HUES48 (cell line): Measurements from ENCODE around the gene SCAMP4.

Experiments
- H3K27ac ChIP-seq: one replicate; pipeline ENCODE4 v1.7.0; 2013; ENCODE audit warnings: low read depth, low read length, inconsistent platforms
- H3K27me3 ChIP-seq: 2 replicates; pipeline ENCODE4 v1.6.1; 2013; ENCODE audit warnings: mild to moderate bottlenecking, low read length; ENCODE audit not compliant: control insufficient read depth, insufficient read depth
- H3K36me3 ChIP-seq: 2 replicates; pipeline ENCODE4 v1.6.1; 2013; ENCODE audit warnings: low read length; ENCODE audit not compliant: control insufficient read depth, insufficient read depth
- H3K4me1 ChIP-seq: 2 replicates; pipeline ENCODE4 v1.6.1; 2013; ENCODE audit warnings: mild to moderate bottlenecking, low read length; ENCODE audit not compliant: control insufficient read depth, insufficient read depth
- H3K4me3 ChIP-seq: 2 replicates; pipeline ENCODE4 v1.5.1; 2013; ENCODE audit warnings: mild to moderate bottlenecking, low read depth, low read length
- H3K9ac ChIP-seq: 2 replicates; pipeline ENCODE4 v1.6.1; 2013; ENCODE audit warnings: mild to moderate bottlenecking, low read depth, low read length, moderate library complexity
- H3K9me3 ChIP-seq: 2 replicates; pipeline ENCODE4 v1.6.1; 2013; ENCODE audit warnings: low read length; ENCODE audit not compliant: control insufficient read depth, insufficient read depth

Gene SCAMP4

GRCh38 chr19:1954532-1954933 is 49.3 kb downstream of the SCAMP4 start:
- Histone ChIP-seq H3K27ac (no peak overlapping the region), H3K9ac (no peak overlapping the region), H3K4me3 (no peak overlapping the region), H3K36me3 (peaks cover 17% of the 10 kb centered on the region; the same call in 1 of the 2 replicates), H3K4me1 (no peaks in the 10 kb centered on the region; the same call in 1 of the 2 replicates), H3K27me3 (no peaks in the 10 kb centered on the region), H3K9me3 (no peaks in the 10 kb centered on the region)

GRCh38 chr19:1955171-1956121 is 50.2 kb downstream of the SCAMP4 start:
- Histone ChIP-seq H3K27me3 (no peaks in the 10 kb centered on the region), H3K4me1 (no peaks in the 10 kb centered on the region; the same call in 1 of the 2 replicates), H3K9ac (no peak overlapping the region), H3K36me3 (peaks cover 14% of the 10 kb centered on the region; the same call in 1 of the 2 replicates), H3K27ac (no peak overlapping the region), H3K9me3 (no peaks in the 10 kb centered on the region), H3K4me3 (no peak overlapping the region)

- H3K9ac ChIP-seq, result no peak overlapping the region
- no peaks in the 10 kb centered on the region; the same call in 1 of the 2 replicates for H3K4me1 ChIP-seq
- no peaks in the 10 kb centered on the region for H3K27me3 ChIP-seq
- no peak overlapping the region for H3K4me3 ChIP-seq
- no peaks in the 10 kb centered on the region for H3K9me3 ChIP-seq
- H3K36me3 ChIP-seq, result peaks cover 14% of the 10 kb centered on the region; the same call in 1 of the 2 replicates
- H3K27ac ChIP-seq, result no peak overlapping the region
Observed at GRCh38 chr19:1956122-1956494, 50.9 kb downstream of the SCAMP4 start.

GRCh38 chr19:1956868-1957492 is 51.8 kb downstream of the SCAMP4 start:
- Histone ChIP-seq H3K27ac (no peak overlapping the region), H3K9ac (no peak overlapping the region), H3K27me3 (no peaks in the 10 kb centered on the region), H3K9me3 (no peaks in the 10 kb centered on the region), H3K4me1 (no peaks in the 10 kb centered on the region; the same call in 1 of the 2 replicates), H3K36me3 (peaks cover 15% of the 10 kb centered on the region), H3K4me3 (no peak overlapping the region)

GRCh38 chr19:1957562-1958248 is 52.5 kb downstream of the SCAMP4 start:
- Histone ChIP-seq H3K36me3 (peaks cover 14% of the 10 kb centered on the region), H3K27me3 (no peaks in the 10 kb centered on the region), H3K27ac (no peak overlapping the region), H3K9me3 (no peaks in the 10 kb centered on the region), H3K9ac (no peak overlapping the region), H3K4me3 (no peak overlapping the region), H3K4me1 (no peaks in the 10 kb centered on the region; the same call in 1 of the 2 replicates)

- no peaks in the 10 kb centered on the region; the same call in 1 of the 2 replicates for H3K4me1 ChIP-seq
Observed at GRCh38 chr19:1959928-1960589, 54.9 kb downstream of the SCAMP4 start.

GRCh38 chr19:1961000-1961883 is 56.0 kb downstream of the SCAMP4 start:
- H3K27ac ChIP-seq, result no peak overlapping the region
- no peaks in the 10 kb centered on the region for H3K9me3 ChIP-seq
- H3K9ac ChIP-seq, result no peak overlapping the region
- H3K4me3 ChIP-seq, result no peak overlapping the region
- no peaks in the 10 kb centered on the region; the same call in 1 of the 2 replicates for H3K4me1 ChIP-seq
- H3K36me3 ChIP-seq, result peaks cover 6% of the 10 kb centered on the region
- H3K27me3 ChIP-seq, result no peaks in the 10 kb centered on the region

More at GRCh38 chr19:1959928-1960589, 54.9 kb downstream of the SCAMP4 start:
- Histone ChIP-seq H3K9me3 (no peaks in the 10 kb centered on the region), H3K9ac (no peak overlapping the region), H3K4me3 (no peak overlapping the region), H3K27me3 (no peaks in the 10 kb centered on the region), H3K36me3 (peaks cover 6% of the 10 kb centered on the region), H3K27ac (no peak overlapping the region)

- Histone ChIP-seq H3K4me3 (no peak overlapping the region), H3K27ac (no peak overlapping the region), H3K9me3 (no peaks in the 10 kb centered on the region), H3K36me3 (peaks cover 6% of the 10 kb centered on the region), H3K27me3 (no peaks in the 10 kb centered on the region), H3K4me1 (no peaks in the 10 kb centered on the region), H3K9ac (no peak overlapping the region)
Observed at GRCh38 chr19:1962674-1963073, 57.5 kb downstream of the SCAMP4 start.

- Histone ChIP-seq H3K36me3 (peaks cover 27% of the 10 kb centered on the region), H3K9me3 (no peaks in the 10 kb centered on the region), H3K9ac (no peak overlapping the region), H3K27ac (no peak overlapping the region), H3K4me3 (no peak overlapping the region), H3K27me3 (no peaks in the 10 kb centered on the region), H3K4me1 (no peaks in the 10 kb centered on the region)
Observed at GRCh38 chr19:1967087-1967608, 61.9 kb downstream of the SCAMP4 start.
